DMS114 treated with DMSO at 0.1 percent for 48 hours (cell line): ENCODE data around the gene CSTF2T.
"Not testable (repeated sequence)": the region's sequence is repeated elsewhere in the genome, so short reads cannot be mapped to it uniquely, and the experiment has no call there.

Source experiments
- DNase-seq: peaks from one replicate; lab custom pipeline; 2025; ENCODE audit not compliant: unreplicated experiment; lab: John Stamatoyannopoulos, UW

Gene CSTF2T

DNA sequence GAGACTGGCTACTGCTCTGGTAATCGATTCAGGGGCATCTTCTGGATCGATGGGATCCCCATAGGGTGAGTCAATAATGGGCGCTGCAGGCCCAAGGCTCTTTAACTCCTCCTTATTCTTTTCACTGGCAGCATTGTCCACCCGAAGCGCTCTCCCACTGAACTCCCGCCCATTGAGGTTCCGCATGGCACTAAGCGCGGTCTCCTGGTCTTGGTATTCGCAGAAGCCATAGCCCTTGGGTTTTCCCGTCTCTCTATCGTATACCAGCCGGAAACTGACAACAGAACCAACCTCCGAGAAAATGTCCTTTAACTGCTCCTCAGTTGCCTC lies 285 bp downstream of the CSTF2T start:
- DNase-seq, result no peak

- no peak for DNase-seq
These were observed 827 bp downstream of the CSTF2T start for GRCh38 chr10:51698473-51699063.

DNA sequence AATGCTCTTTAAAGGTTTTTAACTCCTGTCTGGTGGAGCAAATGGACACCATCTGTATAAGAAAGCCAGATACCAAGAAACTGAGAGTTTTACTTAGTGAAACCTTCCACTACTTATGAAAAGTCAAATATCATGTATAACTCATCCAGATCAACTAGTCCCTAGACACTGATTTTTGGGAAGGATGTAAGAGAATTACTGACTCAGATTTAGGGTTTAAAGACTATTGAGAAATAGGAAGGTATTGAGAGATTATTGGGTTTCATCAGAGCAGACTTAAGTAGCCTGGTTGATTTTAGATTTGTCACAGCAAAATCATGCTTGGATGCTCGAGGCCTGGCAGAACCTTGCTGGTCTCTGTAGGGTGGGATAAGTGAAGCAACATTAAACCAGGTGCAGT lies 3.1 kb downstream of the CSTF2T start:
- no peak for DNase-seq

- DNase-seq, result no peak
These were observed 5.2 kb downstream of the CSTF2T start for GRCh38 chr10:51694086-51694768.

DNA sequence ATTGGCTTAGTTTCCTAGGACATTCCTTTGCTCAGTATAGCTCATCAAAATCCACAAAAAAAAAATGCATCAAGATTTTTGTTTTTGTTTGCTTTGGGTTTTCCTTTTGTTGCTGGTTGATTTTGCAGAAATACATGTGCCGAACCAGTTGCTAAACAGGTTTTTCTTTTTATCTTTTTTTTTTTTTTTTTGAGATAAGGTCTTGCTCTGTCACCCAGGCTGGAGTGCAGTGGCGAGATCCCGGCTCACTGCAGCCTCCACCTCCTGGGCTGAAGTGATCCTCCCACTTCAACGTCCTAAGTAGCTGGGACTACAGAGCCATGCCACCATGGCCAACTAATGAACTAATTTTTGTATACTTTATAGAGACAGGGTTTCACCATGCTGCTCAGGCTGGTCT lies 8.3 kb downstream of the CSTF2T start:
- DNase-seq, result no peak

DNA sequence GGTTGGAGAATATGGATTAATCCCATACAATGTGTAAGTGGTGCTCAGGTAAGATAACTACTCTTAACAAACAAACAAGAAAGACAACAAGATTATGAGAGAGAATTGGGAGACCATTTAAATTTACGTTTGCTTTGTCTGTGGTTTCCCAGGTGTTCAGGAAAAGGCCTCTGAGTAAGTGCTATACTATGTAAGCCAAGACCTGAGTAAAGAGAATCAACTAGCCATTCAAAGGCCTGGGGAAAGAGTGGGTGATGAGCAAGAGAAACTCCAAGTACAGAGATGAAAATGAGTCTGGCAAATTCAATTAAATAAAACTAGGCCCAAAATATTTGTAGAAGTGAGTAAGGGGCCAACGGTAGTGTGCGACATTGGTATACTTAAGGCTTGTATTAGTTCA lies 9.9 kb downstream of the CSTF2T start:
- DNase-seq, result no peak

DNA sequence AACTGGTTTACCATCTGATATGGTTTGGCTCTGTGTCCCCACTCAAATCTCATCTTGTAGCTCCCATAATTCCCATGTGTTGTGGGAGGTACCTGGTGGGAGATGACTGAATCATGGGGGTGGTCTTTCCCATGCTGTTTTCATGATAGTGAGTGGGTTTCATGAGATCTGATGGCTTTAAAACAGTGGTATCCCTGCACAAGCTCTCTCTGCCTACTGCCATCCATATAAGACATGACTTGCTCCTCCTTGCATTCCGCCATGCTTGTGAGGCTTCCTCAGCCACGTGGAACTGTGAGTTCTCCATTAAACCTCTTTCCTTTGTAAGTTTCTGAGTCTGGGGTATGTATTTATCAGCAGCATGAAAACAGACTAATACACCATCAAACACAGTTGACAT lies 10.6 kb downstream of the CSTF2T start:
- not testable (repeated sequence) for DNase-seq

- DNase-seq, result no peak
These were observed 12.1 kb downstream of the CSTF2T start for GRCh38 chr10:51687296-51687695.

GRCh38 chr10:51685768-51686167 lies 13.6 kb downstream of the CSTF2T start:
- no peak for DNase-seq

DNA sequence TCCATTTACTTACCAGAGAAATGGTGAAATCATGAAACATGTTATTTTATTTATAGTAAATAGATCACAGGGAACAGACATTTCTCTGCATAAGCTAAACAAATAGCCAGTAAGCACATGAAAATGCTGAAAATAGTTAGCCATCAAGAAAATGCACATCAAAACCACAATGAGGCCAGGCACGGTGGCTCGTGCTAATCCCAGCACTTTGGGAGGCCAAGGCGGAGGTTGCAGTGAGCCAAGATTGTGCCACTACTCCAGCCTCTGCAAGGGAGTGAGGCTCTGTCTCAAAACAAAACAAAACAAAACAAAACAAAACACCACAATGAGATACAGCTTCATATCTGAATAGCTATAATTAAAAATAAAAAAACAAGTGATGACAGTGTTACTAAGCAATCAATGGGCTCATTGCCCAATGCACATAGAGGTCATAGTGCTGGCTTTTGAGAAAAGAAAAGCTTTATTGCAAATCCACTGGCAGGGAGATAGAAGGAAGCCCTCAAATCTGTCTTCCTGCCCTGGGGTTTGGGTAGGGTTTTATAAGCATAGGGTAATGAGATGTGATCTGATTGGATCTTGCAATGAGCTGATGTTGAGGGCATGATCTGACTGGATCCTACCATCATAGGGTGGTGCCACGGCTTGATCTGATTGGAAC lies 16.2 kb downstream of the CSTF2T start:
- DNase-seq, result no peak

GRCh38 chr10:51679841-51680240 lies 19.6 kb downstream of the CSTF2T start:
- no peak for DNase-seq

DNA sequence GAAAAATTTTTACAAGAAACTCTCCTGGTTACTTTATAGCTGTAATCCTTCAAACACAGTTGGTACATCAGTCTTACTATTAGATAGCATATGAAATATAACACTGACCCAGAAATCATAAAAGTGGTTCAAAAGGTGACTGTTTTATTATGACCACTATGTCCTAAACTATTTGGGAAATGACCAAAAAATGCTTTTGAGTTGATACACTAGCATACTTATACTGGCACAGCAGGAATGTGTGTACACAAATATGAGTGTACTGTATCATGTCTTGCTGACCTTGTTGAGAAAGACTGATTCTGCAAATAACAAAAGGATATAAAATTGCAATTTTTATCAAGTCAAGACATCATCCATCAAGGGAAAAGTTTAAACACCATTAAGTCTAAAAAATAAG lies 24.3 kb downstream of the CSTF2T start:
- no peak for DNase-seq

DNA sequence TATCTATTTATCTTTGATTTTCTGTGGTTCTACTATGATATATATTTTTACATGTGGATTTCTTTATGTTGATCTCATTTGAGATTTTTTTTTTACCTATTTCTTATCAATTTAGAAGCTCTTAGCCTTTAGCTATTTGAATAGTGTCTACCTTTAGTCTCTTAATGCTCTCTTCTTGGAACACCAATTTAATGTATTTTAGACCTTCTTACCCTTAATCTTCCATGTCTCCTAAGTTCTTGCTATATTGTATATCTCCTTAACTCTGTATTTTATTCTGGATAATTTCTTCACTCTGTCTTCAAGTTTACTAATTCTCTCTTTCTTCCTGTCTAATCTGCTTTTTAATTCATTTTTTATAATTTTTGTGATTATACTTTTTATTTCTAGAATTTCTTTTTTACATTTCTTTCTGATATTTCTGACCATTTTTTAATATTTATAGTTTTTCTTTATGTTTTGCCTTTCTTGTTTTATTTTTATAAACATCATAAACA lies 27.3 kb downstream of the CSTF2T start:
- no peak for DNase-seq

- no peak for DNase-seq
These were observed 30.4 kb downstream of the CSTF2T start for GRCh38 chr10:51669041-51669440.

GRCh38 chr10:51668336-51668689 lies 31.1 kb downstream of the CSTF2T start:
- no peak for DNase-seq

DNA sequence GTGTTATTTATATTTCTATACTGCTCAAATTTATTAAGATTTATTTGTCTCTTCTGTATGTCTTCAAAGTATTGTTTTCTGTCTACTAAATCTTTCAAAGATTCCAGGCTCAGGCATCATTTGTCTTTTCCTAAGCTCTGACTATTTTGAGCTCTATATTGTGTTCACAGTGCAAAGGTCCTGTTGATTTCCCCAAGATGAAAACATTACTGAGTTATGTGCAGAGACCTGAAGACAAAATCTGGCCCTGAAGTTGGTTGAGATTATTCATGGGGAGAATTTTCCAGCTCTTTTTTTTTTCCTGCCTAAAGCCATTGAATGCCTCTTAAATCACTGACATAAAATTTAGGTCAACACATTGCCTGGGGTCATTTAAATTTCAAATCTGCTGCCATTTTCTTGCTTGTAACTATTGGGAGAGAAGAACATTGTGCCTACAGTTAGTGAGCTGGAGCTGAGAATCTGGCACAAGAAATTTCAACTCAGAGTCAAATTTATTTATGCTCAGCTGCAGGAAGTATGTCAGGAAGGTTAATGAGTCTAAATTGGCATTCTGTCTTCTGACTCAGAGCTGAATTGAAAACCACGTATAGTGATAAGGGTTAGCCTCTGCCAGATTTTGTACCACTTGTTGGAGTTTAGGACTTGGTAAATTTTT lies 31.6 kb downstream of the CSTF2T start:
- no peak for DNase-seq

DNA sequence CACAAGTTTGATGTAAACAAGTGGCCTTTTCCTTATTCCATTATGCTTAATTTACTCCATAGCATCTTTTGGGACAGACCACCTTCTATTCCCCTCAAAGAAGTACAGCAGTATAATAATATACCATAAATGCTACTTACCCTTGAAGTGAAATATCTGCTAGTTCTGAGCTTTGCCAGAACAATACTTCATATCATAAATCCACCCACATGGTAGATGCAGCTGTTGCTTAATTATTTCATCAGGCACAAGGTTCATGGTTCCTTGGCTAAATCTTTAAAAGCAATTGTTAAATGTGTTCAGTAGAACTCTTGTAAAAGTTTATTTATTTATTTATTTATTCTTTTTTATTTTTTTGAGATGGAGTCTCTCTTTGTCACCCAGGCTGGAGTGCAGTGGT lies 32.9 kb downstream of the CSTF2T start:
- no peak for DNase-seq

GRCh38 chr10:51663086-51663485 lies 36.3 kb downstream of the CSTF2T start:
- no peak for DNase-seq

DNA sequence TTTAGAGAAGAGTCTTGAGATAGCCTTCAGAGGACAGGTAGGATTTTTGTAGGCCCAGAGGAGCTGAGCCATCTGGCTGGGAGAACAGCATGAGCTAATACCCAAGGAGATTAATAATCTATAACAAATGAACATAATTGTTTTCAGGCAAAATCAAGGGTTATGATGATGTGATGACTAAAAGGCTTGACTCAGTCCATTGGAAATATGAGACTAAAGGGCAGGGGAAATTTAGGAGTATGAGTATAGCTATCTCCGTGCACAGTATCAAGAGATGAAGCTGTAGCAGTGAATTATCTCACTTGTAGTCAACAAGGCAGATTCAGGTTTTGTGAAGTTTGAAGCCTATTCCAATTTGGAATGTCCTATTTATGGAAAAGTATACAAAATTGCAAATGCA lies 40.1 kb downstream of the CSTF2T start:
- no peak for DNase-seq

DNA sequence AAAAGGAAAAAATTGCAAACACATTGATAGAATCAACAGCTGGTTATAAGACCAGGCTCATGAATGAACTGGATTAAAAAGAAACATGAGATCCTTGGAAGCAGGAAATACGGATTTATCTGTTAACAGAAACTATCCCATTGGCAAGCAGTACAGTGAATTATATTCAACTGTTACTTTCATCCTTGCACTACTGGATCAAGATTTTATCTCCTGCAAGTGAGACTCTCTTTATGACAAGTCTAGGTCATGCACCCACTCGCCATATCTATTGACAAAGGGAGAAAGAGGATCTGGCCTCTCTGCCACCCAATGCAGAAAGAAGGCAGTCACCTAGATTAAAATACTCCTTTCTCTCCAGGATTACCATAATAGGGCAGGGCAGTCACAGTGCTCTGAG lies 41.4 kb downstream of the CSTF2T start:
- no peak for DNase-seq

DNA sequence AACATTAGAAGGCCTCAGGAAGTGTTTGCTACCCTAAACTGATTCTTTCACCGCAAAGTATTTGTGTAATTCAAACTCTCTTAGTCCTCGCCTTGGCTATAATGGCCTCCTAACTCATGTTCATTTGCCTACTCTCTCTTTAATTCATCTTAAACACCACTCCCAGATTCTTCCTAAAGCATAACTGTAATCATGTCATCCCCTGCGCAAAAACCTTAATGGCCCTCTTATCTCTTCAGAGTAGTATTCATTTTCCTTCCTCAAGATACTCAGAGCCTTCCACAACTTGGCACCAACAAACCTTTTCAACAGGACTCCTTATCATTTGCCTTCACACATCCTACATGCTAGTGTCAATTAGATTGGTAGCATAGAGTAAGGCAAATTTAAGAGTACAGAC lies 42.9 kb downstream of the CSTF2T start:
- DNase-seq, result no peak

DNA sequence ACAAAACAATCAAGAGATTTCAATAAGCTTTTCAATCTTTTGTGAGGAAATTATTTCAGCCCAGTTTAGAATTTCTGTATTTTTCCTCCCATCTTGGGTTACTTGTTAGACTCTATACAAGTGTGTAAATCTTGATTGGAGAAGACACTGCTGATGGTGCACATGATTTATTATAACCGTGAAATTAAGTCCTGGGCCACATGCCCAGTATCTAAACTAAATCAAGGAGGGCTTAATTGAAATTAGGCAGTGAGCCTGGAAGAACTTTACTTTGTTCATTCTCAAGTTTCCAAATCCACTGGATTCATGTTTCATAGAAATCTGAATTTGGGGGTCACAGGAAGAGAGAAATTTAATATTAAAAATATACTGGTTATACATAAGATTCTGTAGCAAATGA lies 44.5 kb downstream of the CSTF2T start:
- no peak for DNase-seq
